ENCODE results near the gene CD274.

- no peak for TF ChIP-seq CTCF (IDR thresholded peaks at IDR 0.05; ENCODE audit: borderline replicate concordance, extremely low read depth, low read length, poor library complexity, severe bottlenecking)
- TF ChIP-seq EZH2 (IDR thresholded peaks at IDR 0.05; ENCODE audit: borderline replicate concordance, low read depth, low read length, severe bottlenecking) = no peak
Measured at GRCh38 chr9:5513966-5514616, 63.7 kb downstream of the CD274 start.

All from DND-41 (cell line).